Measurements from ENCODE around the gene NUDT4.
"Not testable (repeated sequence)": the region's sequence is repeated elsewhere in the genome, so short reads cannot be mapped to it uniquely, and the experiment has no call there.

Gene NUDT4

DNA sequence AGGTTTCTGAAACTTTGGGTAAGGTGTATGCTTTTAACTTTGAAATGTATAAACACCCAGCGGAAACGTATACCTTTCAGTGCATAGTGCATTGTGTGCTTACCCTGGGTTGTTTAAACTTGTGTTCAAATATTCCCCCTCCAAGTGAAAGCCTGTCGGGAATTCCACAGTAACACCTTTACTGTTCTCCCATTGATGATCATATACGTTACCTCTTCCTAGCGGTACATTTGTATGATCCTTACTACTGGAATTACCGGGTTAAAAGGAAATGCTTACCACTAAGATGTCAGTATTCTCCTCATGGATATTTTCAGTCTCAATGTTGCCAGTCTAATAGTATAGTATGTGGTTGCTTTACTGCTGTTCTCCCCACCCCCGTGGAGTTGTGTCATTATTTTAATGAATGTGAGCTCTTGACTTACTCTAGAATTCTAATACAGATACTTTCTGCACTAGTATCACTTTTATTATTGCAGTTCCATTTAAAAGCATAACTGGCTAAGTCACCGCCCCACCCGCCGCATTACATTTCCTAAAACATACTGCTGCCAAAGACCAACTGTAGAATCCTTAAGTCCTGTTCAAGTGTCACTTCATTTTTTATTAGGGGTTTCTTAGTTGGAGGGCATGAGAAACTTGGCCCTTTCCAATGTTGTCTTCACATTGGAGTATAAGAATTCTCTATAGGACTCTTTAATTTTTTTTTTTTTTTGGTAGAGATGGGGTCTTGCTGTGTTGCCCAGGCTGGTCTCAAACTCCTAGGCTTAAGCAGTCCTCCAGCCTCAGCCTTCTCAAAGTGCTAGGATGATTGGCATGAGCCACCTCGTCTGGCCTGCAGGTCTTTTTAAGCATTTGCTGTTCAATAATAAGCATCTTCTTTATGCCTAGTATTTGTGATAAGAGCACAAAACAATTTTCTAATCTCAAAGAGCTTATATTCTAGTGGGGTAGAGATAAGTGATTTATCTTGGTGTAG, 24.9 kb downstream of the NUDT4 start:
- DNase-seq (ENCODE audit: low spot score), result no peak

DNA sequence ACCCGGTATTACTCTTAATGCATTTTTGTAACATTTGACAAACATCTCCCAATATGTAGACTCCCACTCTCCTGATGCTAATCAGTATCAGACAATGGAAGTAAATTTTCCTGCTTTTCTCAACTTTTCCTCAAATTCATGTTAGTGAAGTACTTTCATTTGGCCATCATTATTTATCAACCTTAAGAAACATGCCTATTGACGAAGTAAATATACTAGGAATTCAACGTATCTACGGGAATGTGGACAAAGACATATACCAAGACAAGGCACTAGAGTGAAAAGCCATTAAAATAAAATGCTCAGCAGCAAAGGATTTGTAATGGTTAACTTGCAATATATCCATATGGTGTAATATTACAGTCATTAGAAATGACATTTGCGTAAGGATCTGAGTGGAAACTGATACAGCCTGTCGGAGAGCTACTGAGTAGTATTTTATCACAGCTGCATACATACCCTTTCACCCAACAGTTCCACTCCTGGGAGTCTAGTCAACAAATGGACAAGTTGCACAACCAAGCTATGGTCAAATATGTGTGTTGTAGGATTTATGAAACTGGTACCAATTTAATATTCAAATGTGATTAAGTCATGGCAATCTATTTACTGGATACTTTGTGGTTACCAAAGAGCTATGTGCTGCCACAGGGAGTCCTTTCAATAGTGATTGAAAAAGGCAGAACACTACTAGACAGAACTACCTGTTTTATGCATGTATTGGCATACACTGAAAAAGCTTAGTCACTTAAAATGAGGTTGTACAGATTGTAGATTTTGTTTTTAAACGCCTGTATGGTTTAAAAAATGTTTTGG, 26.5 kb downstream of the NUDT4 start:
- DNase-seq (ENCODE audit: low spot score), result no peak

DNA sequence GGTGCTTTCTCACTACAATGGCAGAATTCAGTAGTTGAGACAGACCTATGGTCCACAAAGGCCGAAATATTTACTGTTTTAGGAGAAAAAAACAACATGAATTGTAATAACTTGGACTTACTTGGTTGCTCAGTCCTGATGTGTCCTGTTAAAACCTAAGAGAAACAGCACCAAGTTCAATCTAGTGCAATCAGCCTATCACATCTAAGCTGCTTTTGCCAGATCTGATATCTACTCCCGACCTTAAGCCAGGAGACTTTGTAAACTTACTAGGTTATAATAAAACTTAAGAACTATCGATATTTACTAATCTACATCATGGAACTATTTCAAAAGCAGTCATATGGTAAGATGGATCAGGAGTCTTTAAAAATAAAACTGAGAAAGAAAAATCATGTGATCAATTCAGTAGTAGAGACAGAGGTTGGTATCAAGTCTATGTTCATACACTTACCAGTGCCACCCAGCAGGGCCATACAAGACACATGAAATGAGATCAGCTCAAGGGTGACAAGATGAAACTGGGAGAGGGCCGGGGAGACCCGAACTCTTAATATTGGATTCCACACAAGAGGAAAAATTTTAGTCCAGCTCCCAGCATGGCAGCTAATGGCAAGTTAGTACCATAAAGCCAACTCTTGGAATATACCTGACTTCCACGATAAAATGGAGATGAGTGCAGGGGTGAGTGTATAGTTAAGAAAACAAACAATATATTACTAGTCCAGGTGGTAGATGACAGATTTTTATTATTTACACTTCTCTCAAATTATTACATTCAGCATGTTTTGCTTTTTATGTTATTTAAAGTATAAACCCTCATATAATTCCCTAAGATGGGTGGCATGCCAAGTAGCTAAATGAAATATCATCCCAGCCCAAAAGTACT, 27.5 kb downstream of the NUDT4 start:
- DNase-seq (ENCODE audit: low spot score), result no peak

DNA sequence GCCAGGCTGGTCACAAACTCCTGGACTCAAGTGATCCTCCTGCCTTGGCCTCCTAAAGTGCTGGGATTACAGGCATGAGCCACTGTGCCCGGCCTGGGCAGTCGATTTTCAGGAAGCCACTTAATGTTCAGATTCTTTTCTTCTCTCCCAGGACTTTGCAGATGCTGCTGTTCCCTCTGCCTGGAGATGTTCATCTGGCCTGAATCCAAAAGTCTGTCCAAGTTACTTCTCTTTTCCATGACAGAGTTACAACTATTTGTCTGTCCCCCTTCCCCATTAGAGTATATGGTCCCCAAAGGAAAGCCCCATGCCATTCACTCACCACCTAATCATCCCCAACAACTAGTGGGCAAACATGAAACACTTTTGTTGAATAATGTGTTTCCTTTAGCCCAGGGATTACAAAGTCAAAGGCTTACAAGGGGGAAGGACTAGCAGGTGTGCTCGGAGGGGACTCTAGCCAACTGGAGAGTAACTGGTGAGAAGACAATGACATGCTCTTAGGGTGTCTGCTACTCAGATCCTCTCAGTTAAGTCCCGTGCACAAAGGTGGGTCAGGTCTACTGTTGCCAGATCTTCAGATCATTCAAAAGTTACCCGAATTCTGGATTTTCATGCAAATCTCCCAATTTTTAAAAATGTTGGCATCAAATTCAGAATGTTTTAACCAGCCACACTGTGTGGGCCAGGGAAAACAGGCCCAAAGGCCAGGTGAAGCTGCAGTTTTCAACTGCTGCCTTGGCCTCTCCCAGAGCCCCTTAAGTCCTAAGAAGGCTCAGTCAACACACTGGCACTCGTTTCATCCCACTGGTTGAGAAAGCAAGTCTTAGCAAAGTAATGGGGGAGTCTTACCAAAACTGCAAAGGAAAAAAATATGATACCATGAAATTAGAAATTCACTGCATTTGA, 29.6 kb downstream of the NUDT4 start:
- DNase-seq (ENCODE audit: low spot score), result no peak

DNA sequence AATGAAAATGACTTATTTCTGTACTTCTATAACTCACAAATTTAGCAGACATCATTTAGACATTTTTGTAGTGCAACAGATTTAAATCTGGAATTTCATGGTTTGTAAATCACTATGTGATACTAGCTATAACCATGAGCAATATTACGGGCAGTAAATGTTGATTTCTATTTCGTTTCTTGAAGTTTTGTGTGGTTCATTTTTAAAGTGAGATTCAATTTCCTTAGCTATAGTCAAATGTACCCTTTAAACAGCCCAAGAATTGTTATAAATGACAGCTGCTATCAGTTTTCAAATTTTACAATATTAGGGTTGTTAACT, 30.2 kb downstream of the NUDT4 start:
- no peak for DNase-seq (ENCODE audit: low spot score)

DNA sequence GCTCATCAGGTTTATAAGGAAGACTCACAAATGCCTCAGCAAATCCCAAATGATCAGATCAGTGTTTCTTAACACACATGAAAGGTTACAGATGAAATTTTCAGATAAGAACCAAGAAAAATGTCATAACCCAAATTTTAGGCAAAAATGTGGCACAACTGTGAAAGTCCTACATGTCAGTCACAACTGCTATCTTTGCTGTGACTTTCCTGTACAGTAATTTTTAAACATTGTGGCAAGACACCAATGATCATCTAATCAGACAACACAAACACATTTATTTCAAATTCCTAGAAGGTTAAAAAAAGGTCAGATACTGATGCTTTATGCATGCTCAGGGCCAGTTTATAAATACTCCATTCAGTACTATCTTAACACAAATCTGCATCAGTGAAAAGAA, 31.1 kb downstream of the NUDT4 start:
- DNase-seq (ENCODE audit: low spot score), result no peak

DNA sequence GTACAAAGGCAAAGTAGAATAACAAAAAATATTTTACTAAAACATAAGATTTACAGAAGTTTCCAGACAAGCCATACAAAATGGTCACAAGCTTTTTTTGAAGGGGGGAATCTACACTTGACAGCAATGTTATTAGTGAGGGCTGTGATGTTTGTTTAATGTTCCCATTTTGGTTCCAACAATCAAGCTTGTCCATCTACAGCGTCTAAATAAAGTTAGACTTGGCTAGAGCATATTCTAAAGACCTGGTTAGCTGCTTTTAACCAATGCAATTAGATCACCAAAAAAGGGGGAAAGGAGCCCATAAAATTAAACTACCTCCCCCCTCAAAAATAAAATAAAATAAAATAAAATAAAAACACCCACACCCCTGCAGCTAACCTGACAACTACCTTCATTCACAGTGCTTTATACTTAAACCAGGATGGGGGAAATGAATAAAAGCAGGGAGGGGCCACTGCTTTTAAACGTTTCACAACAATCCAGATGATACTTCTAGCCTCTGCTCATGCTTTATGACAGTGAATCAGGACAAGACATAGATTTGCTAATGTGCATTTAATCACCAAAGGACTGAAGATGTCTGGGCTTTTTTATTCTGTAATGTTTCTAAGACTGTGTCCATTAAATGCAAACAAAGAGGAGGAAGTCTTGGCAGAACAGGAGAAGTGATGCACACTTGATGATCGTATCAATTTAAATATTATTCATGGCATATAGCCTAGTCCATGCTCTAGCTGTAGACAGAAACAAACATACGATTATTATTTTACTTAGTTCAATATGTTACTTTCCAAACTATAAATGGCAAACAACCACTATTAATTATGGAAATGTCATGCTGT, 31.8 kb downstream of the NUDT4 start:
- DNase-seq (ENCODE audit: low spot score), result not testable (repeated sequence)

DNA sequence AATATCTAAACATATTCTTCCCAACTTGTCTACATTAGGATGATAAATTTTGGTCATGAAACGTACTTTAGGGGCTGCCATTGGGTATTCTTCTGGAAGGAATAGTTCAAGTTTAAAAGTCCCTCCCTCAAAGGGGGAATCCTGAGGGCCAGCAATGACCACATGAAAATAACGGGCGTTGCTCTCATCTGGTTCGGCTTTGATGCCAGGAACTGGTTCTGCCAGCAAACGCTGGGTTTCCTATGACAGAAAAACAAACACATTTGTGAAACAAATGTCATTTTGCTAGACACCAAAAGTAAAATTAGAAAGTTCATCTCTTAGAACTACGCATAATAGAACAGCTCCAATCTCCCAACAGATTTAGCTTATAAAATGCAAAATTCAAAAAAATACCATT, 33.3 kb downstream of the NUDT4 start:
- not testable (repeated sequence) for DNase-seq (ENCODE audit: low spot score)

DNA sequence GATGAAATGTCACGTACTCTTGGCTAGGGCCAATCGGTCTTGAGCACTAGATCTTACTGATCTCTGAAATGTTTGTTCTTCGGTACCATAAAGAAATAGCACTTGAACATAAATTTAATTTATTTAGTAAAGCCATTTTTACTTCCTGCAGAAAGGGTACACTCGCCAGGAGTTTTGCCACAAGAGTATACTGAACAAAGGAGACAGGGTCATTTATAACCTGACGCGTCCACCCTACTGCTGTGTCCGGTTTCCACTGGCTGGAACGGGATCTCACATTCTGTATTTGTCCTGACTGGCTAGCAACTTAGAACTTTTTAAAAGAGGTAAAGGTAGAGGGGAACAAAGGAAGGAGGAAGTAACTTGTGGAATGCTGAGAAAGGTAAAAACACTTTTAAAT, 34.7 kb downstream of the NUDT4 start:
- DNase-seq (ENCODE audit: low spot score), result not testable (repeated sequence)

DNA sequence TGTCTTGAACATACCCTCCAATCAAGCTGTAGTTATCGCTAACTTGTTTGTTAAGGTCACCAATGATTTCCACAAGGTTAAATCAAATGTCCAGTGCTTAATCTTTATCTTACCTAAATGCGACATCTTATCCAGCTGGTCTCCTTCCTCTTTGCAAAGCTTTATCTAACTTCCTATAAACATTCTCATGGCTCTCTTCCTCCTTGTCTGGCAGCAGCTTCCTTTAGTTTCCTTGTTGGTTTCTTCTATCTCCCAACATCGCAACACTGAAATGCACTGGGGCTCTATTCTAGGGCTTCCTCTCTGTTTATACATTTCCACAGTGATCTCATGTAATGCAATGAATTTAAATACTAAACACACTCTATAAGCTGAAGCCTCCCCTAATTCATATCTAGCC, 35.3 kb downstream of the NUDT4 start:
- no peak for DNase-seq (ENCODE audit: low spot score)

DNA sequence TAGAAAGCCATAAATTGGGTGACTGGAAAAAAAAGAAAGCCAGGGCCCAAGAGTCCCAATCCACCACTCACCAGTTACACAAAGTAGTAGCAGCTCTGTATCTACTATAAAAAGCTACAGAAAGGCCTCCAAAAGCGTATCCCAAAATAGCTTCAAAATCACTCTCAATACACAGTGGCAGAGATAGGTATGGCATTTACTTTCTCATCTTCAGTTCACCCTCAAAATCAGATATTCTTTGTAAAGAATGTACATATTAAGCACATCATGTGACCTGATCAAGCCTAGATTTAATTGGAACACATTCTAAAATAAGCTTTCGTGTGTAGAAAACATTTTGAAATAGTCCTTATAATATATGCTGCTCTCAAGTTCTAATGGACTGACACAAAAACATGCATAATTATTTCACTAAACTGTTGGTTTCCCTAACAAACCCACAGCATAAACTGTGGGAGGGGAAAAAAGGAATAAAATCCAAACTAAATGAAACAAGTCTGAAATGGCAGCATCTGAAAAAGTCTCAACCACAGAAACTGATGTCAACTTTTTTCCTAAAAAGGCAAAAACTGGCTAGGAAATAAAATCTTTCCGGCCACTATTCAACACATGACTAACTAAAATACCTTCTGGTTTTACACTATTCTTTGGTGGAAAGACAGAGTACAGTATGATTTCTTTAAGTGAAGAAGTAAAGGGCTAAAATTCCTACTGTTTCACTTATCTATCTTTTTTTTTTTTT, 38.2 kb downstream of the NUDT4 start:
- DNase-seq (ENCODE audit: low spot score), result no peak

DNA sequence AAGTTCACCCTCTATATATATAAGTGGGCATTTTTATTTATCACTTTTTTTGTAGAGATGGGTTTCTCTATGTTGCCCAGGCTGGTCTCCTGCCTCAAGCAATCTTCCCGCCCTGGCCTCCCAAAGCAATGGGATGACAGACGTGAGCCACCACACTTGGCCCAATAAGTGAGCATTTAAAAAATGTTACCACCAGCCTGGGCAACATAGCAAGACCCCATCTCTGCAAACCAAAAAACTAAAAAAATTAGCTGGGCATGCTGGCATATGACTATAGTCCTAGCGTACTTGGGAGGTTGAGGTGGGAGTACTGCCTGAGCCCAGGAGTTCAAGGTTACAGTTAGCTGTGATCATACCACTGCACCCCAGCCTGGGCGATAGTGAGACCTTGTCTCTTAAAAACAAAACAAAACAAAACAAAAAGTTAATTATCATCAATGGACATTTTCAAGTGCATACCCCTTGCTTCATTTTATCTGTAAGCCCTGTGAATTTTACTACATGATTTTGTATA, 40.3 kb downstream of the NUDT4 start:
- no peak for DNase-seq (ENCODE audit: low spot score)

DNA sequence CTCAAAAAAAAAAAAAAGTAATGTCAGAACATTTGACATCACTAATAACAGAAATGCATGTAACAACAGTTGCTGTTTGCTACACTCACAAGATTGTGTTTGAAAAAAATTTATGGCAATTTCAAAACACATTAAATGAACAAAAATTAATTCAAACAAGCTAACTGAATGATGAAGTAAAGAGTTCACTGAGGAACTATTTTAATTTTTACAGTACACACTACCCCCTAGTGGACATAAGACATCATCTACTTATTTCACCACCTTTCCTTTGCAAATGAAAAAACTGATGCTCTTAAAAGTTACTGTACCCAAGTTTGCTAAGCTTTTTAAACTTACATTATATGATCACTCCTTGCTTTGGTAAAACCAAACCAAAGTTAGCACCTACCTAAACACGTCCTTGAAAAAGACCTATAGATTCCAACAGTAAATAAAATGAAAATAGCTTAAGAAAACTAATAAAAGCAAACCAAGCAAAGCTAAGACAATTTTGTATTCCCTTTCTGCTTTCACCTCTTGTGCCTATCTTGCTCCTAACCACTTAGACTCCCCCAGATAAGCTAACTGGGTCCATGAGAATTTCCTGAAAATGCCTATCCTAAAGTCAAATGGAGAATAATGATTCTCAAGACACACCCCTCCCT, 41.8 kb downstream of the NUDT4 start:
- DNase-seq (ENCODE audit: low spot score), result peak; percentile 40

DNA sequence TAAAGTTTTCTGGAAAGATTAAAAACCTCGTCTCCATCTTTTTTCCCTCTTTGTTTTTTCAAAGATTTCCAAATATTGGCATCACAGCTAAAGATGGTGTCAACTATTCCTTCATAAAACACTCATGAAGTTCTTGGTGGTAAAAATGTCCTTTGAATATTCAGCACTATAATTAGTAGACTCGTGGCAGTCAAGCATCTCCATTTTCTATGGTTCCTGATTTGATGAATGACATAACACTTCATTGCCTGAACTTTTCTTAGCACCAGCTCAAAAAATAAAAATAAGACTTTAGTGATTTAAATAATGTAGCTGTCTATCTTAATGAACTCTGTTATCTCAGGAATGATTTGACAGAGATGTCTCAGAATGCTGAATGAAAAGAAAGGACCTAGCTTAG, 44.3 kb downstream of the NUDT4 start:
- DNase-seq (ENCODE audit: low spot score), result no peak

DNA sequence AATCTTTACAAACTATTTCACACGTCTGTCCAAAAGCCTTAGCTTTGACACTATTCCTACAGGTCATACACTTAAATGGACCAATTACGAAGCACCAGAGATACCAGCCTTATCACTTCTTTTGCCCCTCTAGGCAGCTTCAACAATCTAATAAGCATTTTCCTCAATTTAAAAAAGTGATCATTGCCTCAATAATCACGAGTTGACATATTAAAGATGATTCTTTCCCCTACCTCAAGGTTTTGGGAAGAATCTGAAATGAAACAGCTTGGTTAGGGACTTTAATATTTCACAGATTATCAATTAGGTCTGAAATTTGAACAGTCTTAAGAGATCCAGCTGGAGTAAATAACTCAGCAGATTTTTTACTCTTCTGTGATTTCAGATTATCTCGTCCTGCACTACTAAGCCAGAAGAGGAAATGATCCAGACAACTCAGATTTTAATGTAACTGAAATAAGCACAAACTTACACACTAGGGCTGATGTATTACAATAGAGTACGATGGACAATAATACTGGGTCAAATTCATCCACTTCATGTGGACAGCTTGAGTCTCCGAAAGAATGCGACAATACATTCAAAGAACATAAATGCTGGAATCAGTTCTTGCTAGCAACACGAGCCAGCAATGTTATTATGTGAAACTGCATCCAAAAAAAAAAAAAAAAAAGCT, 48.1 kb downstream of the NUDT4 start:
- DNase-seq (ENCODE audit: low spot score), result peak; percentile 31

DNA sequence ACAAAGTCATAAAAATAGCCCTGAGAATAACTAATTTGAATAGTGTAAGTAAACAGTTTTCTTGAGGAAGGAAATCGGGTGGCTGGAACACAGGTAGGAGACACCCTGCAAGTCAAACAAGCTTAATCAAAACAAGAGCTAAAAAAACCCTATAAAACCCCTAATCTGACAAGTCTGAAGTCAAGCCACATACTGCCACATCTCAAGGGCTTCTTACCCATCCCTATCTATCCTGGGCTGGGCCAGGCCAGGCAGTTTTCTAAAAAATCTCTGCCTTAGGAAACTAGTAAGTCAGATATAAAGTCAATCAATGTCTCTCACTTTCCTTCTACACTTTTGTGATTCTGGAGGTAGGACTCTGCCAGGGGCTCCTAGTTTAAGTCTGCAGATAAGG, 48.7 kb downstream of the NUDT4 start:
- peak; percentile 41 for DNase-seq (ENCODE audit: low spot score)

DNA sequence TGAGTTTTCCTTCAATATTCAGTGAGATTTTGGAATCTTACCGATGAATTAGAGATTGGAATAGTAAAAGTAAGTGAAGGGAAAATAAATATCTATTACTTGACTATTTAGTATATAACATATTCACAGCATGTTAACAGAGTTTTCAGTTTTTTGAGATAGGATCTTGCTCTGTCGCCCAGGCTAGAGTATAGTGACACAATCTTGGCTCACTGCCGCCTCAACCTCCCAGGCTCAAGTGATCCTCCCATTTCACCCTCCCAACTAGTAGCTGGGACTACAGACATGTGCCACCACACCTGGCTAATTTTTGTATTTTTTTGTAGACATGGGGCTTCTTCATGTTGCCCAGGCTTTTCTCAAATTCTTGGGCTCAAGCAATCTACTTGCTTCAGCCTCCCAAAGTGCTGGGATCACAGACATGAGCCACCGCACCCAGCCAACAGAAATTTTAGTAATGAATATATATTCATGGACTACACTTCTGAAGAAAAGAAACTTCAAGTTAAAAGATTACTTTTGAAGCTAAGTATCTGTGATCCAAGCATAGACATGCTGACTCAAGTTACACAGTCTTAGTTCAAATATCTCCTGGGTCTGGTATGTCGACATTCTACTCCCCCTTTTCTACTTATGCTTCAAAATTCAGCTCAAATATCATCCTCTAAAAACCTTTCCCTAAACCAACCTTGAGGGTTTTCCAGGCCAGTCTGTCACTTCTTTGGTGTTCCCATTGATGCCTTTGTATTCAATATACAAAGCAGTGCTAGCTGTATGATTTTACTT, 50.2 kb downstream of the NUDT4 start:
- no peak for DNase-seq (ENCODE audit: low spot score)

Data from germinal center (tissue), 1 donor.